ENCODE results near the gene CWF19L2.

- TF ChIP-seq CTCF (IDR thresholded peaks at IDR 0.05) (no peak), POLR2A (IDR thresholded peaks at IDR 0.05) (no peak)
Observed at GRCh38 chr11:107457205-107457557, 444 bp downstream of the CWF19L2 start.
